HepG2 (cell line): ENCODE data around the gene PPP2R2D. TPM values are rescaled to one million over a fixed set of nuclear protein-coding genes. Genes with fewer than 3 reads are reported as not detected.

ENCODE experiments used
- ATAC-seq: fragments of 200-7000 bp; cut with Tn5 transposase; 3 replicates; pipeline ENCODE4 v1.9.1; 2020; ENCODE audit warnings: mild to moderate bottlenecking, moderate library complexity
- BruUV-seq: library from RNA; stranded (reverse); fragments of 400-500 nt; replicated peaks from 2 replicates; lab custom pipeline; 2021; lab: Mats Ljungman, UMichigan
- CTCF ChIA-PET: fragments of 300-600 bp; formaldehyde crosslinking; extraction: SDS; loops from one replicate; lab custom pipeline; 2021; ENCODE audit warnings: low total read pairs, inconsistent platforms, low intra/inter-chr PET ratio; lab: Yijun Ruan, JAX
- POLR2A ChIA-PET: fragments of 350-600 bp; sonication (Branson Sonifier 250); formaldehyde crosslinking; loops from one replicate; lab custom pipeline; 2020; ENCODE audit warnings: antibody characterized with exemption, inconsistent platforms; lab: Yijun Ruan, JAX
- DNase-seq: peaks from one replicate; pipeline ENCODE4 v3.0.0-alpha.2; 2015; ENCODE audit warnings: low spot score
- FAIRE-seq: peaks from 3 replicates; lab custom pipeline; 2011; peaks lifted over from hg19 to GRCh38; lab: Jason Lieb, UNC
- H2AFZ ChIP-seq: one replicate; pipeline ENCODE4 v1.6.1; 2011; ENCODE audit warnings: low read length, inconsistent platforms
- H3K27ac ChIP-seq: fragments of 300-600 bp; 3 replicates; pipeline ENCODE4 v1.8.0; 2011; ENCODE audit warnings: mixed run types, mild to moderate bottlenecking, mixed read lengths, low read length, inconsistent platforms; ENCODE audit not compliant: insufficient read depth; ENCODE audit errors: extremely low read length
- H3K27me3 ChIP-seq, 2 experiments: fragments of 200-600 bp in 1 of 2; 2 replicates in 1 of 2; 3 replicates in 1 of 2; pipeline versions ENCODE4 v1.6.0 to v1.8.0; 2011; ENCODE audit warnings: low read length in 2 of 2, mild to moderate bottlenecking in 2 of 2, moderate library complexity in 2 of 2, inconsistent platforms in 1 of 2; ENCODE audit not compliant: insufficient read depth in 2 of 2, control insufficient read depth in 1 of 2
- H3K36me3 ChIP-seq, 2 experiments: fragments of 200-600 bp in 1 of 2; replicated peaks in 1 of 2; 2 replicates in 1 of 2; 3 replicates in 1 of 2; pipeline versions ENCODE4 v1.5.1 to v1.8.0; 2011; ENCODE audit warnings: low read length in 2 of 2, inconsistent platforms in 1 of 2; ENCODE audit not compliant: insufficient read depth in 2 of 2, control insufficient read depth in 1 of 2
- H3K4me1 ChIP-seq: 2 replicates; pipeline ENCODE4 v1.5.1; 2012; ENCODE audit warnings: low read length, inconsistent platforms; ENCODE audit not compliant: insufficient read depth
- H3K4me2 ChIP-seq: 2 replicates; pipeline ENCODE4 v1.6.0; 2011; ENCODE audit warnings: low read depth, low read length, inconsistent platforms
- H3K4me3 ChIP-seq, 3 experiments: fragments of 200-600 bp in 1 of 3; sonication (generic), shearing (Covaris generic) in 1 of 3; replicated peaks in 1 of 3; 2 replicates each; pipeline ENCODE4 v1.5.1; 2011 to 2016; ENCODE audit warnings: low read length in 3 of 3, inconsistent platforms in 2 of 3, low read depth in 2 of 3, mild to moderate bottlenecking in 2 of 3, control low read depth in 1 of 3, mixed read lengths in 1 of 3; ENCODE audit not compliant: insufficient read depth in 1 of 3
- H3K79me2 ChIP-seq: one replicate; pipeline ENCODE4 v1.6.1; 2011; ENCODE audit warnings: low read length, inconsistent platforms; ENCODE audit not compliant: insufficient read depth
- H3K9ac ChIP-seq: 2 replicates; pipeline ENCODE4 v1.6.0; 2011; ENCODE audit warnings: mild to moderate bottlenecking, low read depth, low read length, inconsistent platforms; ENCODE audit not compliant: insufficient read depth
- H3K9me3 ChIP-seq: 2 replicates; pipeline ENCODE4 v1.5.1; 2012; ENCODE audit warnings: mild to moderate bottlenecking, low read length
- H4K20me1 ChIP-seq: 2 replicates; pipeline ENCODE4 v1.6.0; 2011; ENCODE audit warnings: inconsistent platforms, mild to moderate bottlenecking, low read length, moderate library complexity; ENCODE audit not compliant: insufficient read depth
- ARHGAP35 ChIP-seq: sonication (generic); formaldehyde crosslinking; IDR thresholded peaks from 2 replicates; pipeline ENCODE4 v1.9.0; 2022; ENCODE audit warnings: mild to moderate bottlenecking, inconsistent platforms, moderate library complexity, missing genetic modification reagents, borderline replicate concordance
- DMTF1 ChIP-seq: sonication (generic); formaldehyde crosslinking; IDR thresholded peaks from 2 replicates; pipeline ENCODE4 v1.4.0; 2020; ENCODE audit warnings: mild to moderate bottlenecking, missing genetic modification reagents
- E2F2 ChIP-seq: sonication (generic); formaldehyde crosslinking; IDR thresholded peaks from 2 replicates; pipeline ENCODE4 v1.4.0; 2020; ENCODE audit warnings: missing genetic modification reagents, borderline replicate concordance
- EHMT2 ChIP-seq: fragments of 200-600 bp; sonication (generic); IDR thresholded peaks from 2 replicates; pipeline ENCODE4 v1.7.0; 2017; ENCODE audit warnings: antibody characterized with exemption, low read depth, low read length, borderline replicate concordance
- ELF1 ChIP-seq: sonication (generic); formaldehyde crosslinking; IDR thresholded peaks from 2 replicates; pipeline ENCODE4 v1.4.0; 2020; ENCODE audit warnings: missing genetic modification reagents
- ESRRA ChIP-seq: sonication (generic); formaldehyde crosslinking; IDR thresholded peaks from 2 replicates; pipeline ENCODE4 v1.5.1; 2020; ENCODE audit warnings: mild to moderate bottlenecking, low read depth, missing genetic modification reagents
- MYNN ChIP-seq: sonication (generic); formaldehyde crosslinking; IDR thresholded peaks from 2 replicates; pipeline ENCODE4 v1.4.0; 2020; ENCODE audit warnings: mild to moderate bottlenecking, low read depth, missing genetic modification reagents
- NCOA5 ChIP-seq: sonication (generic); formaldehyde crosslinking; IDR thresholded peaks from 2 replicates; pipeline ENCODE4 v1.4.0; 2020; ENCODE audit warnings: missing genetic modification reagents
- NKX3-1 ChIP-seq: sonication (generic); formaldehyde crosslinking; IDR thresholded peaks from 2 replicates; pipeline ENCODE4 v1.5.0; 2020; ENCODE audit warnings: missing genetic modification reagents
- PAWR ChIP-seq: sonication (generic); formaldehyde crosslinking; IDR thresholded peaks from 2 replicates; pipeline ENCODE4 v1.4.0; 2020; ENCODE audit warnings: missing genetic modification reagents, mild to moderate bottlenecking, borderline replicate concordance
- RBFOX2 ChIP-seq: fragments of 200-400 bp; formaldehyde crosslinking; IDR thresholded peaks from 2 replicates; pipeline ENCODE4 v1.6.1; 2017; ENCODE audit warnings: low read depth, mild to moderate bottlenecking, low read length
- SMAD3 ChIP-seq: sonication (generic); formaldehyde crosslinking; IDR thresholded peaks from 2 replicates; pipeline ENCODE4 v1.4.0; 2020; ENCODE audit warnings: missing genetic modification reagents
- WGBS: methylation state at CpG from one replicate; pipeline ENCODE4 v1.1.6; 2017; ENCODE audit warnings: low lambda C conversion rate; 5-methylcytosine and 5-hydroxymethylcytosine counted together
- in situ Hi-C: cut with HindIII; loops from 2 replicates; pipeline ENCODE4 v1.10.0; 2017; ENCODE audit warnings: low pct_unique_long_range_greater_than_20kb; ENCODE audit not compliant: extremely low pct_ligation_motif_present
- intact Hi-C: fragments of 100-400 bp; cut with micrococcal nuclease; formaldehyde crosslinking; loops from one replicate; pipeline ENCODE4 v1.10.0; 2022; ENCODE audit not compliant: unreplicated experiment
- polyA plus RNA-seq, 8 experiments: library from polyadenylated mRNA; depleted of rRNA in 3 of 8; stranded (reverse) in 7 of 8; unstranded in 1 of 8; fragments of >200 nt; fragmentation: Illumina TruSeq in 4 of 8; extraction: Trizol in 4 of 8; gene quantifications; 2 replicates each; pipeline versions ENCODE4 v1.2.1 to v1.2.3, GENCODE V29; 2011 to 2016; ENCODE audit warnings: low read depth in 4 of 8, missing spikeins in 1 of 8, mixed read lengths in 1 of 8; ENCODE audit not compliant: insufficient read depth in 1 of 8
- total RNA-seq, 5 experiments: library from RNA; depleted of rRNA; stranded (reverse); fragments of >200 nt; fragmentation: Illumina TruSeq; extraction: Trizol; gene quantifications; 2 replicates each; pipeline ENCODE4 v1.2.3, GENCODE V29; 2016; ENCODE audit warnings: low read depth in 1 of 5

The PPP2R2D gene
- total and polyA plus RNA-seq, 2 of the 13 experiments (the other 11 are each of a cell fraction or from before 2014, with no cell fraction given): 32.7 to 33.2 TPM

DNA sequence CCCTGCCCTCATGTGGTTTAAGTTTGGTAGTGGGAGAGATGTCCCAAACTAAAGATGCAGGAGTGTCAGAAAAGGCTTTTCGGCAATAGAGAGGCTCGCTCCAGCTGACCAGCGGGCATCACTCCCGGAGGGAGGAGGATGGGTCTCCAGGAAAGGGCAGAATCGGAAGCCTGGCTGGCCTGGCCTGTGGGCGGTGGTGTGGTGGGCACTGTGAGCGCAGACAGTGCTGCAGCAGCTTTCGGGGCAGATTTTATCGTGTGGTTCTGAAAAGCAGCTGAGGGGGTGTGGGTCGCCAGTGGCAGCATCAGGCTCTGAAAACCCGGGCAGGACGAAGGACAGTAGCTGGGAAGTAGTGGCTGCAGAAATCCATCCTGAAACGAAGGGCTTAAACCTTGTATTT, 68.1 kb downstream of the PPP2R2D start (continued):
- TF ChIP-seq MYNN (CRISPR knock-in tag) (no peak), PAWR (no peak), E2F2 (CRISPR knock-in tag) (no peak), NKX3-1 (no peak), EHMT2 (no peak), ARHGAP35 (CRISPR knock-in tag) (no peak), DMTF1 (no peak), SMAD3 (no peak)

DNA sequence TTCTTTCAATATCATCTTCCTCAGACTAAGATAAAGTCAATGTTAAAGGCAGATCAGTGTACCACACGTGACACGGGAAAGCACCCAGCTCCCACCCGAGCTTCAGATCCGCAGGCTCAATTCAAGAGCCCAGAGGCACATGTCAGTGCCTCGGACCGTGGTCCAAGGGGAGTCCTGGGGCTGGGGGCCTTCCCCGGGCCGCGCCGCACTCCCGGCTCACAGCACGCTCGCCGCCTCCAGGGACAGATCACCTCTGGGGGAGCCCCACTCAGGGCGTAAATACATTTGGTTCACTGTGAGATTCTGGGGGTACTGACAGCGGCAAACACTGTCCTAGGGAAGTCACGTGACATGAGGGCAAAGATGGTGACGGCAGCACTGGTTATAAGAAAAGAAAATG, 70.1 kb downstream of the PPP2R2D start:
- Histone ChIP-seq H2AFZ (no peak overlapping the region), H4K20me1 (peaks cover 72% of the 10 kb centered on the region), H3K36me3 (peaks cover 33 to 76% of the 10 kb centered on the region in 2 experiments), H3K27ac (no peak overlapping the region), H3K4me1 (peaks cover 27% of the 10 kb centered on the region), H3K27me3 (no peaks in the 10 kb centered on the region), H3K4me2 (no peak overlapping the region), H3K4me3 (no peak overlapping the region), H3K9me3 (no peaks in the 10 kb centered on the region), H3K79me2 (peaks cover 50% of the 10 kb centered on the region), H3K9ac (no peak overlapping the region)
- WGBS: 98% methylated on average over 18 of the region's 18 CpGs
- no peak for TF ChIP-seq NCOA5 (CRISPR knock-in tag)
- no peak for TF ChIP-seq ELF1 (CRISPR knock-in tag)
- peak; percentile 64; the same call in 1 of the 2 replicates for TF ChIP-seq RBFOX2
- no peak for TF ChIP-seq ESRRA (CRISPR knock-in tag)
- DNase-seq (no peak), ATAC-seq (no peak), FAIRE-seq (no peak)
- in situ Hi-C loops (no loop called here), intact Hi-C loops (no loop called here)
- POLR2A ChIA-PET: no interaction called here
- no TSS peak for BruUV-seq
- CTCF ChIA-PET: no interaction called here
